ENCODE data around the gene HOXB7.

Gene HOXB7

DNA sequence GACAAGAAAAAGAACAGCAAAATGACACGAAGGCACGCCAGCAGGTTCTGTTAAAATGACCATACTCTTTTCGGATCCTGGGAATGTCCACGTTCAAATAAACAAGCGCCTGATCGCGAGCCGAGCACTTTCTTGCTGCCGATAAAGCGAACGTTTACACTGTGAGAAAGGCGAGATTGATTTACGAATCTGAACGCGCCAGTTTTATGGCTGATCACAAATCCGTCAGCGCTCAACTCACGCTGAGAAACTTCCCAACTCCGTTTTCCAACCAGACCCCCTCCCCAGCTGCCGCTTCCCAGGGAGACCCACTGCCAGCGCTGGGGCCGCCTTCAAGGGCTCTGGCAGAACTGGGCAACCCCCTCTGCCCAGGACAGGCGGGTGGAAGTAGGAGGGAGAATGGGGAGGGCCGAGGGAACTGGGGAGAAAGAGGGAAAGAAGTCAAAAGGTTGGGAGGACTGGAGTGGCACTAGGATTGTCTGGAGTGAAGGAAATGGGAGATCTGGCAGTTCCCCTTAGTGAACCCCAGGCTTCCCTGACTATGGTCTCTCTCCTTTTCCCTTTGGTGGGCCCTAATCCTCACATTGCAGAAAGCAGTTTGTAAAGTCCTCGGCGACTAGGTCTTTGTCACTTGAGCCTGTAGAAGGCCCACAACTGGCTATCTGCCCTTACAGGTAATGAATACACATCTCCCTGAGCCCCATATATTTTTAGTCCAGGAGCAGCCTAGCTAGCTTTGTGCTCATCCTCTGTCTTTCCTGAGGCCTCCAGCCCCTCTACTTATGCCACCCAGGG lies 39.6 kb downstream of the HOXB7 start:
- H3K4me3 ChIP-seq (ENCODE audit: low read length) = no peak overlapping the region
- peaks cover 49% of the 10 kb centered on the region for H3K36me3 ChIP-seq (replicated peaks; ENCODE audit: low read depth, low read length)
- H3K9ac ChIP-seq (ENCODE audit: low read length) = no peak overlapping the region
- no peak overlapping the region for H3K4me2 ChIP-seq (ENCODE audit: low read length)
- no peak overlapping the region for H2AFZ ChIP-seq (ENCODE audit: low read depth, low read length)
- H3K4me1 ChIP-seq (ENCODE audit: low read length) = peaks cover 26% of the 10 kb centered on the region
- H3K9me3 ChIP-seq (ENCODE audit: insufficient read depth, low read length) = no peaks in the 10 kb centered on the region
- H3K79me2 ChIP-seq (ENCODE audit: low read length) = peaks cover 48% of the 10 kb centered on the region; the same call in 1 of the 2 replicates
- H4K20me1 ChIP-seq (ENCODE audit: insufficient read depth, low read length) = peaks cover 4% of the 10 kb centered on the region; the same call in 1 of the 2 replicates
- TF ChIP-seq, protein P1, sequence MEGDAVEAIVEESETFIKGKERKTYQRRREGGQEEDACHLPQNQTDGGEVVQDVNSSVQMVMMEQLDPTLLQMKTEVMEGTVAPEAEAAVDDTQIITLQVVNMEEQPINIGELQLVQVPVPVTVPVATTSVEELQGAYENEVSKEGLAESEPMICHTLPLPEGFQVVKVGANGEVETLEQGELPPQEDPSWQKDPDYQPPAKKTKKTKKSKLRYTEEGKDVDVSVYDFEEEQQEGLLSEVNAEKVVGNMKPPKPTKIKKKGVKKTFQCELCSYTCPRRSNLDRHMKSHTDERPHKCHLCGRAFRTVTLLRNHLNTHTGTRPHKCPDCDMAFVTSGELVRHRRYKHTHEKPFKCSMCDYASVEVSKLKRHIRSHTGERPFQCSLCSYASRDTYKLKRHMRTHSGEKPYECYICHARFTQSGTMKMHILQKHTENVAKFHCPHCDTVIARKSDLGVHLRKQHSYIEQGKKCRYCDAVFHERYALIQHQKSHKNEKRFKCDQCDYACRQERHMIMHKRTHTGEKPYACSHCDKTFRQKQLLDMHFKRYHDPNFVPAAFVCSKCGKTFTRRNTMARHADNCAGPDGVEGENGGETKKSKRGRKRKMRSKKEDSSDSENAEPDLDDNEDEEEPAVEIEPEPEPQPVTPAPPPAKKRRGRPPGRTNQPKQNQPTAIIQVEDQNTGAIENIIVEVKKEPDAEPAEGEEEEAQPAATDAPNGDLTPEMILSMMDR (IDR thresholded peaks at IDR 0.05; ENCODE audit: low read depth, low read length) = no peak
- no peak for TF ChIP-seq EZH2phosphoT487 (IDR thresholded peaks at IDR 0.05; ENCODE audit: low read depth)
- H3K27ac ChIP-seq (ENCODE audit: low read length) = no peak overlapping the region
- no peaks in the 10 kb centered on the region for H3K27me3 ChIP-seq (ENCODE audit: low read depth, low read length)

DNA sequence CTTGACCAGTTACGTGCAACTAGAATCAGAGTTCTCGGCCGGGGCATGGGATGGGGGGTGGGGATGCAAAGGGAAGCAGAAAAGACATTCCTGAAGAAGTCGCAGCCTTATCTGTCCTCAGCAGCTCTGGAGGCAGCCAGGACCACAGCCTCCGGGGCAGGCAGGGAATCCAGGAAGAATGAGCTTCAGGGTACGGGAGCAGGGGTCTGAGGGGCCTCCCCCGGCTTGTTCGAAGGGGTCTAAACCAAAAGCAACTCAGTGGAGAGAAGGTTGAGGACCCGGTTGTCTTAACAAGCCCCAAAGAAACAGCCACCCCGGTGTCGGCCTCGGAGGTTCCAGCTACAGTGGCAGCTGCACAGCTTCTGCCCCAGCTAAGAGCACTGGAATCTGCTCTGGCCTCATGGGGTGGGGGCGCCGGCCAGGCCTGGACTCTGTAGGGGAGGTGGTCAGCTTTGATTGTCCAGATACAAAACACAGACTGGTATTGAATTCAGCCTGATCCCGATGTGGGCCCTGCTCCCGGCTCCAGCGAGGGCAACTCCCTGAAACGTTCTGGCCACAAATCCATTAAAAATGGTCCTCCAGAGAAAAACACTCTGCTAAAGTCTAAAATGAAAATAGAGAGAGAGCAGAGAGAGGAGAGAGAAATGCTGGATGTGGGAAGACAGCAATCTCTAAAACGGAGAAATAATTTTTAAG lies 40.3 kb downstream of the HOXB7 start:
- Histone ChIP-seq H3K4me1 (ENCODE audit: low read length) (peaks cover 20% of the 10 kb centered on the region), H3K4me2 (ENCODE audit: low read length) (no peak overlapping the region), H3K9me3 (ENCODE audit: insufficient read depth, low read length) (no peaks in the 10 kb centered on the region), H2AFZ (ENCODE audit: low read depth, low read length) (no peak overlapping the region), H3K36me3 (replicated peaks; ENCODE audit: low read depth, low read length) (peaks cover 48% of the 10 kb centered on the region), H3K4me3 (ENCODE audit: low read length) (no peak overlapping the region), H4K20me1 (ENCODE audit: insufficient read depth, low read length) (peaks cover 4% of the 10 kb centered on the region; the same call in 1 of the 2 replicates), H3K9ac (ENCODE audit: low read length) (no peak overlapping the region), H3K27me3 (ENCODE audit: low read depth, low read length) (no peaks in the 10 kb centered on the region), H3K27ac (ENCODE audit: low read length) (no peak overlapping the region), H3K79me2 (ENCODE audit: low read length) (peaks cover 43% of the 10 kb centered on the region; the same call in 1 of the 2 replicates)
- no peak for TF ChIP-seq EZH2phosphoT487 (IDR thresholded peaks at IDR 0.05; ENCODE audit: low read depth)
- TF ChIP-seq, protein P1 (IDR thresholded peaks at IDR 0.05; ENCODE audit: low read depth, low read length) = no peak

DNA sequence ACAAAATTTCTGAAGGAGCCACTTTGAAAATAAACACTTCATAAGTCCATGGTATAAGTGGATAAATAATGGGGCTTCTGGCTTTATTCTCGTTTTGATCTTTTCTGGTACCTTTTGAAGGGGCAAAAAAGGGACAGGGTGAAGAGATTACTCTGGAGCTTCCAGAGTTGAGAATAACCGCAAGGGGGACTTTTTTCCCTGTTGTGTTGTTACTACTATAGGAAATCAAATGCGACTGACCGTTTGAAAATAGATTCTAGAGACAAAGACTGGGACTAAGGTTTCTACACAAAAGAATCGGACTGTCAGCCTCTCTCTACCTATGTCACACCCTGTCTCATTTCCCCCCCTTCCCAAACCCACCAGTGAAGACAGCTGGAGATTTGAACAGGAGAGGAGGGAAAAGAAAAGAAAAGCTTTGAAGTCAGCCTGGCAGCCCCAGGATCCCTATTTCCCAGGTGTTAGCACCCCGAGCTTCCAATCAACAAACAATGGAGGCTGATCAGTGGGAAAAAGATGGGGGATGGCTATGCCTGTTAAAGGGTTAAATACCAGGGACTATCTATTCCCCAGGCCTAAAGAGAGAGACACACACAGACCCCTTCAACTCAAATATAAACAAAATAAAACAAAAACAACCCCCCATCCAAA lies 41.0 kb downstream of the HOXB7 start:
- Histone ChIP-seq H3K4me2 (ENCODE audit: low read length) (no peak overlapping the region), H3K27ac (ENCODE audit: low read length) (no peak overlapping the region), H3K36me3 (replicated peaks; ENCODE audit: low read depth, low read length) (peaks cover 46% of the 10 kb centered on the region), H3K27me3 (ENCODE audit: low read depth, low read length) (no peaks in the 10 kb centered on the region), H3K9me3 (ENCODE audit: insufficient read depth, low read length) (no peaks in the 10 kb centered on the region), H3K79me2 (ENCODE audit: low read length) (peaks cover 38% of the 10 kb centered on the region; the same call in 1 of the 2 replicates), H3K4me1 (ENCODE audit: low read length) (peaks cover 22% of the 10 kb centered on the region), H4K20me1 (ENCODE audit: insufficient read depth, low read length) (peaks cover 4% of the 10 kb centered on the region; the same call in 1 of the 2 replicates), H3K9ac (ENCODE audit: low read length) (no peak overlapping the region), H3K4me3 (ENCODE audit: low read length) (no peak overlapping the region), H2AFZ (ENCODE audit: low read depth, low read length) (no peak overlapping the region)
- no peak for TF ChIP-seq EZH2phosphoT487 (IDR thresholded peaks at IDR 0.05; ENCODE audit: low read depth)
- TF ChIP-seq, protein P1 (IDR thresholded peaks at IDR 0.05; ENCODE audit: low read depth, low read length) = no peak

DNA sequence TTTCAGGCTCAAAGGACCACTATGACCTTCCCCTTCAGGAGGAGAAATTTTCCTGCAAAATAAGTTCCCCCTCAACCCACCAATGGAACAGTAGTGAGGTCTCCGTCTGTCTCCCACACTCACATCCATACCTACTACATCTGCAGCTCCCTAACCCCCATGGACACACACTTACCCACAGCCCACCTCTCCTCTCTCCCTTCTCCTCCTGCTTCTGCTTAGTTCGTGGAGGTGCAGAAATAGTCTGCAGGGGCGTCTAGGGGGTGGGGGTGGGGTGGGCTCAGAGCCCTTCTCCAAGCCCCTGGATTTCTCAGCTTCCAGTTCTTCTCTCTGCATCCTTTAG lies 41.6 kb downstream of the HOXB7 start:
- Histone ChIP-seq H3K9me3 (ENCODE audit: insufficient read depth, low read length) (no peaks in the 10 kb centered on the region), H3K9ac (ENCODE audit: low read length) (no peak overlapping the region), H3K4me3 (ENCODE audit: low read length) (no peak overlapping the region), H4K20me1 (ENCODE audit: insufficient read depth, low read length) (peaks cover 4% of the 10 kb centered on the region; the same call in 1 of the 2 replicates), H3K27me3 (ENCODE audit: low read depth, low read length) (no peaks in the 10 kb centered on the region), H3K4me1 (ENCODE audit: low read length) (peaks cover 20% of the 10 kb centered on the region), H3K79me2 (ENCODE audit: low read length) (peaks cover 40% of the 10 kb centered on the region; the same call in 1 of the 2 replicates), H3K36me3 (replicated peaks; ENCODE audit: low read depth, low read length) (peaks cover 44% of the 10 kb centered on the region), H3K27ac (ENCODE audit: low read length) (no peak overlapping the region), H3K4me2 (ENCODE audit: low read length) (no peak overlapping the region), H2AFZ (ENCODE audit: low read depth, low read length) (no peak overlapping the region)
- TF ChIP-seq, protein P1 (IDR thresholded peaks at IDR 0.05; ENCODE audit: low read depth, low read length) = no peak
- TF ChIP-seq EZH2phosphoT487 (IDR thresholded peaks at IDR 0.05; ENCODE audit: low read depth) = no peak

Measured in OCI-LY3 (cell line).